B cell (primary cell): ENCODE results near the gene DCP2. TPM values are rescaled to one million over a fixed set of nuclear protein-coding genes. Genes with fewer than 3 reads are reported as not detected.

Experiments used
- ATAC-seq: fragments of 200-7000 bp; cut with Tn5 transposase; one replicate; pipeline ENCODE4 v1.10.0; 2021; ENCODE audit warnings: low read depth, mild to moderate bottlenecking, moderate number of reproducible peaks, moderate library complexity
- CTCF ChIA-PET: fragments of 350-600 bp; sonication (Branson Sonifier 250); formaldehyde crosslinking; loops from one replicate; lab custom pipeline; 2021; ENCODE audit warnings: antibody characterized with exemption, inconsistent platforms; lab: Charles Lee
- POLR2A ChIA-PET: fragments of 350-600 bp; sonication (Branson Sonifier 250); formaldehyde crosslinking; loops from one replicate; lab custom pipeline; 2021; ENCODE audit warnings: antibody characterized with exemption; lab: Charles Lee
- DNase-seq: peaks from one replicate; pipeline ENCODE4 v3.0.0; 2013
- H2AFZ ChIP-seq: 2 replicates; pipeline ENCODE4 v1.6.1; 2012; ENCODE audit warnings: mild to moderate bottlenecking, low read depth, low read length; ENCODE audit not compliant: insufficient read depth, poor library complexity, severe bottlenecking
- H3K27ac ChIP-seq, 2 donors: 1 replicate in 1 of 2; 2 replicates in 1 of 2; pipeline ENCODE4 v1.5.1; 2012 to 2013; ENCODE audit warnings: low read length in 2 of 2, mild to moderate bottlenecking in 2 of 2, moderate library complexity in 1 of 2
- H3K27me3 ChIP-seq, 4 experiments: fragments of 200-600 bp in 1 of 4; sonication (generic) in 1 of 4; replicated peaks in 1 of 4; 1 replicate in 2 of 4; 2 replicates in 2 of 4; pipeline versions ENCODE4 v1.6.1 to v1.7.0; 2013 to 2016; ENCODE audit warnings: low read length in 3 of 4, mild to moderate bottlenecking in 2 of 4, mixed read lengths in 1 of 4, moderate library complexity in 1 of 4; ENCODE audit not compliant: insufficient read depth in 4 of 4, control insufficient read depth in 3 of 4; ENCODE audit errors: control extremely low read depth in 1 of 4
- H3K36me3 ChIP-seq, 2 experiments: replicated peaks in 1 of 2; 1 replicate in 1 of 2; 2 replicates in 1 of 2; pipeline versions ENCODE4 v1.6.1 to v1.7.1; 2013; ENCODE audit warnings: low read length in 1 of 2; ENCODE audit not compliant: insufficient read depth in 2 of 2, control insufficient read depth in 1 of 2; ENCODE audit errors: control extremely low read depth in 1 of 2, extremely low read depth in 1 of 2
- H3K4me1 ChIP-seq, 2 donors: fragments of 200-600 bp in 1 of 2; sonication (generic) in 1 of 2; 1 replicate in 1 of 2; 2 replicates in 1 of 2; pipeline versions ENCODE4 v1.5.1 to v1.6.1; 2013 to 2017; ENCODE audit warnings: low read length in 2 of 2; ENCODE audit not compliant: control insufficient read depth in 2 of 2, insufficient read depth in 2 of 2
- H3K4me2 ChIP-seq: replicated peaks from 2 replicates; pipeline ENCODE3; 2012; ENCODE audit warnings: mild to moderate bottlenecking, low read depth, low read length; ENCODE audit not compliant: poor library complexity, severe bottlenecking
- H3K4me3 ChIP-seq, 5 experiments: fragments of 200-600 bp in 1 of 5; sonication (generic) in 1 of 5; 1 replicate in 3 of 5; 2 replicates in 2 of 5; pipeline versions ENCODE4 v1.5.1 to v1.7.0; 2011 to 2016; ENCODE audit warnings: low read length in 4 of 5, mild to moderate bottlenecking in 4 of 5, low read depth in 2 of 5, control low read depth in 1 of 5, moderate library complexity in 1 of 5; ENCODE audit not compliant: insufficient read depth in 1 of 5; ENCODE audit errors: control extremely low read depth in 1 of 5, extremely low read depth in 1 of 5
- H3K79me2 ChIP-seq: fragments of 200-600 bp; sonication (generic); one replicate; pipeline ENCODE4 v1.6.0; 2016; ENCODE audit warnings: low read length; ENCODE audit not compliant: control insufficient read depth, insufficient read depth
- H3K9ac ChIP-seq: fragments of 200-600 bp; sonication (generic); 2 replicates; pipeline ENCODE4 v1.6.1; 2017; ENCODE audit warnings: mild to moderate bottlenecking, low read length, moderate library complexity
- H3K9me3 ChIP-seq, 3 donors: one replicate each; pipeline versions ENCODE4 v1.6.1 to v1.7.1; 2013; ENCODE audit warnings: low read length in 2 of 3; ENCODE audit not compliant: control insufficient read depth in 2 of 3, insufficient read depth in 1 of 3; ENCODE audit errors: control extremely low read depth in 1 of 3
- H4K20me1 ChIP-seq: 2 replicates; pipeline ENCODE4 v1.6.0; 2012; ENCODE audit warnings: mild to moderate bottlenecking, low read length; ENCODE audit not compliant: insufficient read depth, control insufficient read depth, poor library complexity, severe bottlenecking
- H3K27ac Mint-ChIP-seq: one replicate; pipeline ENCODE4 v1.8.0; 2021; ENCODE audit warnings: mixed read lengths
- H3K27me3 Mint-ChIP-seq: one replicate; pipeline ENCODE4 v1.8.0; 2021; ENCODE audit warnings: mixed read lengths
- H3K4me1 Mint-ChIP-seq: one replicate; pipeline ENCODE4 v1.8.0; 2021; ENCODE audit warnings: mixed read lengths
- H3K4me3 Mint-ChIP-seq: one replicate; pipeline ENCODE4 v1.8.0; 2021; ENCODE audit warnings: mixed read lengths
- H3K9me3 Mint-ChIP-seq: one replicate; pipeline ENCODE4 v1.8.0; 2022; ENCODE audit warnings: mixed read lengths; ENCODE audit not compliant: insufficient read depth
- CTCF ChIP-seq: fragments of 200-600 bp; IDR thresholded peaks from one replicate; pipeline ENCODE4 v1.8.0; 2022; ENCODE audit warnings: antibody characterized with exemption, mild to moderate bottlenecking
- EZH2 ChIP-seq: IDR thresholded peaks from 2 replicates; pipeline ENCODE4 v1.6.1; 2012; ENCODE audit warnings: borderline replicate concordance, low read depth, mild to moderate bottlenecking, moderate library complexity, low read length; ENCODE audit not compliant: insufficient read depth, poor library complexity, severe bottlenecking
- WGBS: methylation state at CpG from one replicate; pipeline ENCODE4 v1.1.5; 2013; ENCODE audit warnings: missing lambda C conversion rate; ENCODE audit not compliant: insufficient coverage; 5-methylcytosine and 5-hydroxymethylcytosine counted together
- intact Hi-C: fragments of 100-400 bp; cut with micrococcal nuclease; formaldehyde crosslinking; loops from one replicate; pipeline ENCODE4 v1.10.0; 2022
- polyA plus RNA-seq: library from polyadenylated mRNA; depleted of rRNA; stranded (reverse); fragments of >200 nt; gene quantifications from 2 replicates; pipeline ENCODE4 v1.2.3, GENCODE V29; 2012
- total RNA-seq, 2 donors: library from RNA; stranded (reverse); fragments of 120-200 nt in 1 of 2; gene quantifications; 1 replicate in 1 of 2; 2 replicates in 1 of 2; pipeline versions ENCODE4 v1.2.3 to v1.2.4, GENCODE V29; 2013 to 2022

DCP2 gene
- total and polyA plus RNA-seq, 2 donors (not counting 1 experiment from before 2014, with no cell fraction given) = 17.9 to 73.1 TPM

- Histone ChIP-seq H3K9me3 (no peaks in the 10 kb centered on the region), H3K4me3 (no peak overlapping the region), H2AFZ (no peak overlapping the region), H3K79me2 (no peaks in the 10 kb centered on the region), H3K4me1 (no peaks in the 10 kb centered on the region), H3K9ac (no peak overlapping the region), H4K20me1 (no peaks in the 10 kb centered on the region), H3K36me3 (no peaks in the 10 kb centered on the region), H3K4me2 (no peak overlapping the region), H3K27me3 (peaks cover 0 to 5% (median 0%) of the 10 kb centered on the region in 4 experiments), H3K27ac (no peak overlapping the region)
- peaks cover 10% of the 10 kb centered on the region for H3K27me3 Mint-ChIP-seq
- H3K4me1 Mint-ChIP-seq = no peaks in the 10 kb centered on the region
- no peak for DNase-seq
- H3K27ac Mint-ChIP-seq = no peak overlapping the region
- 82% methylated on average over 1 of the region's 1 CpG for WGBS
- ATAC-seq = no peak
- POLR2A ChIA-PET = no interaction called here
- TF ChIP-seq CTCF = no peak
- TF ChIP-seq EZH2 = no peak
- CTCF ChIA-PET = no interaction called here
- H3K9me3 Mint-ChIP-seq = no peaks in the 10 kb centered on the region
- no peak overlapping the region for H3K4me3 Mint-ChIP-seq
- intact Hi-C loops = no loop called here
Measured at GRCh38 chr5:113038136-113038535, 61.5 kb downstream of the DCP2 start.

GRCh38 chr5:113038714-113039113, 62.1 kb downstream of the DCP2 start:
- no peaks in the 10 kb centered on the region for H3K36me3 ChIP-seq
- 94% methylated on average over 7 of the region's 9 CpGs for WGBS
- Mint-ChIP-seq H3K9me3 (no peaks in the 10 kb centered on the region), H3K4me1 (no peaks in the 10 kb centered on the region), H3K27ac (no peak overlapping the region), H3K27me3 (peaks cover 10% of the 10 kb centered on the region), H3K4me3 (no peak overlapping the region)
- H4K20me1 ChIP-seq = no peaks in the 10 kb centered on the region
- no peaks in the 10 kb centered on the region for H3K79me2 ChIP-seq
- no peak overlapping the region for H3K9ac ChIP-seq
- no peaks in the 10 kb centered on the region for H3K9me3 ChIP-seq
- H3K27me3 ChIP-seq = peaks cover 0 to 5% (median 0%) of the 10 kb centered on the region in 4 experiments
- ATAC-seq (no peak), DNase-seq (no peak)
- H3K4me3 ChIP-seq = no peak overlapping the region
- H2AFZ ChIP-seq = no peak overlapping the region
- TF ChIP-seq EZH2 (no peak), CTCF (no peak)
- no peaks in the 10 kb centered on the region for H3K4me1 ChIP-seq
- CTCF ChIA-PET = no interaction called here
- no peak overlapping the region for H3K27ac ChIP-seq
- POLR2A ChIA-PET = no interaction called here
- no peak overlapping the region for H3K4me2 ChIP-seq
- intact Hi-C loops = no loop called here
